H1 (cell line): Measurements from ENCODE around the gene MTCH1. TPM values are rescaled to one million over a fixed set of nuclear protein-coding genes. Genes with fewer than 3 reads are reported as not detected.

ENCODE experiments used
- CTCF ChIA-PET: fragments of 300-600 bp; sonication (Branson Sonifier 250); formaldehyde crosslinking; loops from one replicate; lab custom pipeline; 2021; ENCODE audit not compliant: partially characterized antibody; lab: Charles Lee
- POLR2A ChIA-PET: fragments of 300-600 bp; sonication (Branson Sonifier 250); formaldehyde crosslinking; loops from one replicate; lab custom pipeline; 2021; ENCODE audit warnings: inconsistent platforms; ENCODE audit not compliant: partially characterized antibody; lab: Charles Lee
- DNase-seq, 2 experiments: peaks; one replicate each; pipeline versions ENCODE4 v3.0.0 to v3.0.0-alpha.2; 2010 to 2022; ENCODE audit warnings: low spot score in 2 of 2, low read depth in 1 of 2, mixed read lengths in 1 of 2
- FAIRE-seq: peaks from 2 replicates; lab custom pipeline; 2011; peaks lifted over from hg19 to GRCh38; lab: Jason Lieb, UNC
- H2AFZ ChIP-seq: 2 replicates; pipeline ENCODE4 v1.8.1; 2012; ENCODE audit warnings: low read length, inconsistent platforms
- H2AK5ac ChIP-seq: 2 replicates; pipeline ENCODE4 v1.6.1; 2013; ENCODE audit warnings: low read depth, low read length
- H2BK120ac ChIP-seq: replicated peaks from 2 replicates; pipeline ENCODE3; 2013; ENCODE audit warnings: low read depth, low read length, inconsistent platforms
- H2BK12ac ChIP-seq: 2 replicates; pipeline ENCODE4 v1.6.1; 2013; ENCODE audit warnings: low read depth, low read length
- H2BK15ac ChIP-seq: 2 replicates; pipeline ENCODE4 v1.6.1; 2013; ENCODE audit warnings: low read length
- H2BK20ac ChIP-seq: 2 replicates; pipeline ENCODE4 v1.6.1; 2013; ENCODE audit warnings: low read length
- H2BK5ac ChIP-seq: 2 replicates; pipeline ENCODE4 v1.6.1; 2013; ENCODE audit warnings: low read depth, low read length
- H3K14ac ChIP-seq: 2 replicates; pipeline ENCODE4 v1.6.1; 2013; ENCODE audit warnings: inconsistent platforms; ENCODE audit not compliant: insufficient read length
- H3K18ac ChIP-seq: 2 replicates; pipeline ENCODE4 v1.6.1; 2013; ENCODE audit warnings: low read length; ENCODE audit errors: extremely low read depth
- H3K23ac ChIP-seq: 2 replicates; pipeline ENCODE4 v1.6.1; 2013; ENCODE audit warnings: inconsistent platforms; ENCODE audit not compliant: insufficient read length
- H3K23me2 ChIP-seq: 2 replicates; pipeline ENCODE4 v1.6.1; 2013; ENCODE audit warnings: low read depth, low read length
- H3K27ac ChIP-seq: 2 replicates; pipeline ENCODE4 v1.6.1; 2011; ENCODE audit warnings: low read depth, low read length, inconsistent platforms
- H3K27me3 ChIP-seq, 4 experiments: replicated peaks in 1 of 4; 1 replicate in 1 of 4; 2 replicates in 3 of 4; pipeline versions ENCODE4 v1.6.1 to v1.8.1; 2011 to 2013; ENCODE audit warnings: low read length in 3 of 4, mild to moderate bottlenecking in 3 of 4, inconsistent platforms in 2 of 4, mixed read lengths in 2 of 4, moderate library complexity in 1 of 4; ENCODE audit not compliant: control insufficient read depth in 3 of 4, insufficient read depth in 3 of 4; ENCODE audit errors: extremely low read depth in 1 of 4
- H3K36me3 ChIP-seq, 4 experiments: 2 replicates each; pipeline versions ENCODE4 v1.6.1 to v1.8.1; 2011 to 2013; ENCODE audit warnings: mild to moderate bottlenecking in 4 of 4, low read length in 3 of 4, moderate library complexity in 2 of 4, control low read depth in 1 of 4, inconsistent platforms in 1 of 4; ENCODE audit not compliant: insufficient read depth in 4 of 4, control insufficient read depth in 2 of 4
- H3K4ac ChIP-seq: replicated peaks from 2 replicates; pipeline ENCODE3; 2013; ENCODE audit warnings: low read length, low read depth, mixed read lengths, inconsistent platforms; ENCODE audit not compliant: insufficient read length
- H3K4me1 ChIP-seq, 4 experiments: replicated peaks in 1 of 4; 1 replicate in 1 of 4; 2 replicates in 3 of 4; pipeline versions ENCODE4 v1.6.1 to v1.8.1; 2011 to 2013; ENCODE audit warnings: low read length in 3 of 4, inconsistent platforms in 2 of 4, mixed read lengths in 1 of 4; ENCODE audit not compliant: insufficient read depth in 4 of 4, control insufficient read depth in 3 of 4
- H3K4me2 ChIP-seq, 2 experiments: 2 replicates each; pipeline versions ENCODE4 v1.6.1 to v1.8.1; 2011 to 2013; ENCODE audit warnings: low read depth in 2 of 2, low read length in 2 of 2, control low read depth in 1 of 2, inconsistent platforms in 1 of 2, mild to moderate bottlenecking in 1 of 2; ENCODE audit not compliant: insufficient read depth in 1 of 2
- H3K4me3 ChIP-seq, 4 experiments: fragments of 200-600, 300-600 bp in 1 of 4; sonication (generic), shearing (Covaris generic), sonication (Bioruptor Twin) in 1 of 4; 2 replicates each; pipeline versions ENCODE4 v1.5.1 to v1.8.1; 2011 to 2016; ENCODE audit warnings: low read length in 4 of 4, low read depth in 3 of 4, control low read depth in 2 of 4, inconsistent platforms in 2 of 4, mild to moderate bottlenecking in 2 of 4, mixed read lengths in 1 of 4, moderate library complexity in 1 of 4; ENCODE audit not compliant: insufficient read depth in 2 of 4; ENCODE audit errors: extremely low read depth in 1 of 4
- H3K56ac ChIP-seq: replicated peaks from 2 replicates; pipeline ENCODE3; 2013; ENCODE audit warnings: low read depth, mild to moderate bottlenecking, mixed read lengths, low read length, inconsistent platforms; ENCODE audit not compliant: insufficient read length
- H3K79me1 ChIP-seq: 2 replicates; pipeline ENCODE4 v1.6.1; 2013; ENCODE audit warnings: low read depth, low read length, control low read depth
- H3K79me2 ChIP-seq, 2 experiments: 2 replicates each; pipeline versions ENCODE4 v1.6.1 to v1.8.1; 2012 to 2013; ENCODE audit warnings: low read length in 2 of 2, mild to moderate bottlenecking in 2 of 2, inconsistent platforms in 1 of 2; ENCODE audit not compliant: insufficient read depth in 2 of 2, control insufficient read depth in 1 of 2
- H3K9ac ChIP-seq, 4 experiments: replicated peaks in 1 of 4; 1 replicate in 1 of 4; 2 replicates in 3 of 4; pipeline versions ENCODE4 v1.6.1 to v1.8.1; 2011 to 2013; ENCODE audit warnings: low read depth in 3 of 4, low read length in 3 of 4, control low read depth in 2 of 4, mild to moderate bottlenecking in 2 of 4, moderate library complexity in 2 of 4, inconsistent platforms in 1 of 4; ENCODE audit errors: extremely low read depth in 1 of 4
- H3K9me3 ChIP-seq, 2 experiments: 2 replicates each; pipeline versions ENCODE4 v1.6.1 to v1.8.1; 2012 to 2013; ENCODE audit warnings: mild to moderate bottlenecking in 2 of 2, moderate library complexity in 2 of 2, control low read depth in 1 of 2, inconsistent platforms in 1 of 2, low read depth in 1 of 2, low read length in 1 of 2, mixed read lengths in 1 of 2; ENCODE audit not compliant: insufficient read depth in 2 of 2
- H4K20me1 ChIP-seq, 2 experiments: replicated peaks in 1 of 2; 2 replicates each; pipeline versions ENCODE3 to v1.8.1; 2011 to 2013; ENCODE audit warnings: inconsistent platforms in 2 of 2, low read length in 2 of 2, mild to moderate bottlenecking in 1 of 2; ENCODE audit not compliant: insufficient read depth in 2 of 2, control insufficient read depth in 1 of 2
- H4K5ac ChIP-seq: 2 replicates; pipeline ENCODE4 v1.6.1; 2013; ENCODE audit warnings: low read length, low read depth, mixed read lengths, inconsistent platforms; ENCODE audit not compliant: insufficient read length
- H4K8ac ChIP-seq: 2 replicates; pipeline ENCODE4 v1.8.0; 2013; ENCODE audit warnings: mild to moderate bottlenecking, moderate library complexity, low read length, inconsistent platforms; ENCODE audit not compliant: insufficient read depth; ENCODE audit errors: extremely low read depth
- H4K91ac ChIP-seq: replicated peaks from 2 replicates; pipeline ENCODE3; 2013; ENCODE audit warnings: low read length, mixed read lengths, inconsistent platforms; ENCODE audit not compliant: insufficient read length
- BCL11A ChIP-seq, 2 experiments: IDR thresholded peaks; one replicate each; pipeline ENCODE4 v1.6.1; 2011; ENCODE audit warnings: low read depth in 2 of 2, low read length in 2 of 2, mild to moderate bottlenecking in 2 of 2
- FOSL1 ChIP-seq: IDR thresholded peaks from 2 replicates; pipeline ENCODE4 v1.6.1; 2011; ENCODE audit warnings: mild to moderate bottlenecking, low read depth, low read length, moderate library complexity; ENCODE audit not compliant: insufficient read depth
- HDAC6 ChIP-seq: IDR thresholded peaks from one replicate; pipeline ENCODE4 v1.7.1; 2012; ENCODE audit warnings: low read depth, mild to moderate bottlenecking, inconsistent platforms, low read length, moderate library complexity
- KDM1A ChIP-seq: fragments of 200-600, 300-600 bp; sonication (generic); IDR thresholded peaks from 2 replicates; pipeline ENCODE4 v1.7.1; 2016; ENCODE audit warnings: mild to moderate bottlenecking, low read length, borderline replicate concordance
- RAD21 ChIP-seq, 2 experiments: IDR thresholded peaks in 1 of 2; conservative IDR thresholded peaks in 1 of 2; 2 replicates each; pipeline ENCODE4 v1.6.1; 2011; ENCODE audit warnings: low read depth in 2 of 2, low read length in 2 of 2, improper control_type of control experiment in 1 of 2, inconsistent platforms in 1 of 2, mild to moderate bottlenecking in 1 of 2, moderate library complexity in 1 of 2
- RNF2 ChIP-seq: fragments of 200-900, 300-1000 bp; sonication (generic); IDR thresholded peaks from 2 replicates; pipeline ENCODE4 v1.7.1; 2016; ENCODE audit warnings: borderline replicate concordance, low read depth, mild to moderate bottlenecking, antibody characterized with exemption, low read length; ENCODE audit not compliant: poor library complexity, severe bottlenecking; ENCODE audit errors: missing control alignments
- TAF1 ChIP-seq: IDR thresholded peaks from 2 replicates; pipeline ENCODE4 v1.6.1; 2011; ENCODE audit warnings: mild to moderate bottlenecking, low read depth, low read length
- TAF7 ChIP-seq: optimal IDR thresholded peaks from 2 replicates; pipeline ENCODE3; 2011; ENCODE audit warnings: low read depth, mild to moderate bottlenecking, inconsistent platforms, low read length, moderate library complexity, borderline replicate concordance
- TBP ChIP-seq: IDR thresholded peaks from 2 replicates; pipeline ENCODE4 v1.6.1; 2011; ENCODE audit warnings: low read depth, low read length, improper control_type of control experiment
- WGBS, 2 experiments: shearing (Covaris generic) in 1 of 2; methylation state at CpG; one replicate each; pipeline versions ENCODE4 v1.1.6 to v1.1.7; 2013 to 2015; ENCODE audit warnings: low lambda C conversion rate in 2 of 2, mixed read lengths in 2 of 2, inconsistent platforms in 1 of 2, low coverage in 1 of 2, missing lambda C conversion rate in 1 of 2; ENCODE audit not compliant: insufficient replicate concordance in 2 of 2, insufficient coverage in 1 of 2, insufficient read length in 1 of 2; ENCODE audit errors: extremely low coverage in 1 of 2, missing lambda C conversion rate in 1 of 2; 5-methylcytosine and 5-hydroxymethylcytosine counted together
- polyA plus RNA-seq, 7 experiments: library from polyadenylated mRNA; depleted of rRNA in 3 of 7; stranded (reverse) in 5 of 7; unstranded in 2 of 7; fragments of >200 nt in 5 of 7; fragments of 200-250 nt in 2 of 7; gene quantifications; 1 replicate in 5 of 7; 2 replicates in 1 of 7; 4 replicates in 1 of 7; pipeline versions ENCODE4 v1.2.1 to v1.2.3, GENCODE V29; 2011 to 2013; ENCODE audit warnings: missing spikeins in 2 of 7, mixed read lengths in 2 of 7
- total RNA-seq: library from RNA; stranded (reverse); fragmentation: NEBNext Ultra II Directional; extraction: Animal tissue kit (Norgen Biotek cat#: 25700); gene quantifications from 2 replicates; pipeline ENCODE4 v1.2.1, GENCODE V29; 2021
- TF ChIP-seq, protein P1 (sequence below): IDR thresholded peaks from 2 replicates; pipeline ENCODE4 v1.6.1; 2011; ENCODE audit warnings: low read depth, mild to moderate bottlenecking, low read length; ENCODE audit not compliant: insufficient read depth

Gene MTCH1
- total and polyA plus RNA-seq, 2 of the 8 experiments (the other 6 are each of a cell fraction or from before 2014, with no cell fraction given): 169 to 214 TPM

- no peak for FAIRE-seq
- no peak for TF ChIP-seq BCL11A (IDR thresholded peaks at IDR 0.05; ENCODE audit: low read depth in 2 of 2, low read length in 2 of 2)
- TF ChIP-seq RNF2: no peak
- TF ChIP-seq HDAC6: no peak
- TF ChIP-seq KDM1A: no peak
- no peak for TF ChIP-seq TAF7
- peak; percentile 28 to 46 for TF ChIP-seq RAD21 (IDR thresholded peaks at IDR 0.05 in 1 of 2, conservative IDR thresholded peaks at IDR 0.05 in 1 of 2; ENCODE audit: low read depth in 2 of 2, low read length in 2 of 2)
- TF ChIP-seq TBP: no peak
- TF ChIP-seq, protein P1, sequence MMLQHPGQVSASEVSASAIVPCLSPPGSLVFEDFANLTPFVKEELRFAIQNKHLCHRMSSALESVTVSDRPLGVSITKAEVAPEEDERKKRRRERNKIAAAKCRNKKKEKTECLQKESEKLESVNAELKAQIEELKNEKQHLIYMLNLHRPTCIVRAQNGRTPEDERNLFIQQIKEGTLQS: no peak
- TF ChIP-seq FOSL1: no peak
- no peak for TF ChIP-seq TAF1
Observed at GRCh38 chr6:36958775-36959554, 27.0 kb downstream of the MTCH1 start.

More at GRCh38 chr6:36958775-36959554, 27.0 kb downstream of the MTCH1 start:
- H2AK5ac ChIP-seq: no peak overlapping the region
- H2BK20ac ChIP-seq: no peak overlapping the region
- H3K56ac ChIP-seq: no peak overlapping the region
- no peak overlapping the region for H4K91ac ChIP-seq
- H2BK5ac ChIP-seq: no peak overlapping the region; the same call in 1 of the 2 replicates
- no peaks in the 10 kb centered on the region for H3K79me2 ChIP-seq
- no peak overlapping the region for H3K27ac ChIP-seq
- H3K9me3 ChIP-seq: no peaks in the 10 kb centered on the region
- peak in 1 of 2 experiments; percentile 87 for DNase-seq
- peak overlapping the region; percentile 26; the same call in 1 of the 2 replicates for H2AFZ ChIP-seq
- peaks cover 0 to 8% (median 5%) of the 10 kb centered on the region in 4 experiments; a peak in 5 of 7 replicates for H3K4me1 ChIP-seq
- ChIA-PET CTCF (interaction anchor here (0.6 to 1.8 kb wide), 6 partner anchors 44 to 249 kb away, joined by 3 to 4 read pairs (median 3); no protein-coding TSS in a partner anchor), POLR2A (interaction anchor here (1.3 kb wide), 1 partner anchor 299 kb away, joined by 3 read pairs; the partner anchor contains the start of genes TBC1D22B and TMEM217)
- H3K4ac ChIP-seq: no peak overlapping the region
- no peak overlapping the region for H3K4me3 ChIP-seq
- H3K27me3 ChIP-seq: no peaks in the 10 kb centered on the region
- no peaks in the 10 kb centered on the region for H3K36me3 ChIP-seq
- H3K23me2 ChIP-seq: no peaks in the 10 kb centered on the region
- 0 out of 2 replicates have a peak overlapping the region, but pooled peaks have one; percentile 27 for H2BK12ac ChIP-seq
- no peak overlapping the region for H3K18ac ChIP-seq
- no peak overlapping the region for H2BK15ac ChIP-seq
- WGBS, 2 experiments: 79% methylated on average over 38 of the region's 44 CpGs; no CpG with 5 or more reads in 1 of the 2 experiments
- H4K8ac ChIP-seq: peak overlapping the region; percentile 64; the same call in 1 of the 2 replicates
- H3K4me2 ChIP-seq: no peak overlapping the region
- no peak overlapping the region for H3K23ac ChIP-seq
- no peak overlapping the region for H3K9ac ChIP-seq
- no peak overlapping the region for H3K14ac ChIP-seq
- H4K5ac ChIP-seq: no peak overlapping the region
- peaks cover 0 to 2% of the 10 kb centered on the region in 2 experiments for H4K20me1 ChIP-seq
- H3K79me1 ChIP-seq: no peaks in the 10 kb centered on the region
- H2BK120ac ChIP-seq: no peak overlapping the region
